HepG2 (cell line): ENCODE data around the gene P4HA1. TPM values are rescaled to one million over a fixed set of nuclear protein-coding genes. Genes with fewer than 3 reads are reported as not detected.

Source experiments
- ATAC-seq: fragments of 200-7000 bp; cut with Tn5 transposase; 3 replicates; pipeline ENCODE4 v1.9.1; 2020; ENCODE audit warnings: mild to moderate bottlenecking, moderate library complexity
- BruUV-seq: library from RNA; stranded (reverse); fragments of 400-500 nt; replicated peaks from 2 replicates; lab custom pipeline; 2021; lab: Mats Ljungman, UMichigan
- CTCF ChIA-PET: fragments of 300-600 bp; formaldehyde crosslinking; extraction: SDS; loops from one replicate; lab custom pipeline; 2021; ENCODE audit warnings: low total read pairs, inconsistent platforms, low intra/inter-chr PET ratio; lab: Yijun Ruan, JAX
- POLR2A ChIA-PET: fragments of 350-600 bp; sonication (Branson Sonifier 250); formaldehyde crosslinking; loops from one replicate; lab custom pipeline; 2020; ENCODE audit warnings: antibody characterized with exemption, inconsistent platforms; lab: Yijun Ruan, JAX
- DNase-seq: peaks from one replicate; pipeline ENCODE4 v3.0.0-alpha.2; 2015; ENCODE audit warnings: low spot score
- FAIRE-seq: peaks from 3 replicates; lab custom pipeline; 2011; peaks lifted over from hg19 to GRCh38; lab: Jason Lieb, UNC
- H2AFZ ChIP-seq: one replicate; pipeline ENCODE4 v1.6.1; 2011; ENCODE audit warnings: low read length, inconsistent platforms
- H3K27ac ChIP-seq: fragments of 300-600 bp; 3 replicates; pipeline ENCODE4 v1.8.0; 2011; ENCODE audit warnings: mixed run types, mild to moderate bottlenecking, mixed read lengths, low read length, inconsistent platforms; ENCODE audit not compliant: insufficient read depth; ENCODE audit errors: extremely low read length
- H3K27me3 ChIP-seq, 2 experiments: fragments of 200-600 bp in 1 of 2; 2 replicates in 1 of 2; 3 replicates in 1 of 2; pipeline versions ENCODE4 v1.6.0 to v1.8.0; 2011; ENCODE audit warnings: low read length in 2 of 2, mild to moderate bottlenecking in 2 of 2, moderate library complexity in 2 of 2, inconsistent platforms in 1 of 2; ENCODE audit not compliant: insufficient read depth in 2 of 2, control insufficient read depth in 1 of 2
- H3K36me3 ChIP-seq, 2 experiments: fragments of 200-600 bp in 1 of 2; replicated peaks in 1 of 2; 2 replicates in 1 of 2; 3 replicates in 1 of 2; pipeline versions ENCODE4 v1.5.1 to v1.8.0; 2011; ENCODE audit warnings: low read length in 2 of 2, inconsistent platforms in 1 of 2; ENCODE audit not compliant: insufficient read depth in 2 of 2, control insufficient read depth in 1 of 2
- H3K4me1 ChIP-seq: 2 replicates; pipeline ENCODE4 v1.5.1; 2012; ENCODE audit warnings: low read length, inconsistent platforms; ENCODE audit not compliant: insufficient read depth
- H3K4me2 ChIP-seq: 2 replicates; pipeline ENCODE4 v1.6.0; 2011; ENCODE audit warnings: low read depth, low read length, inconsistent platforms
- H3K4me3 ChIP-seq, 3 experiments: fragments of 200-600 bp in 1 of 3; sonication (generic), shearing (Covaris generic) in 1 of 3; replicated peaks in 1 of 3; 2 replicates each; pipeline ENCODE4 v1.5.1; 2011 to 2016; ENCODE audit warnings: low read length in 3 of 3, inconsistent platforms in 2 of 3, low read depth in 2 of 3, mild to moderate bottlenecking in 2 of 3, control low read depth in 1 of 3, mixed read lengths in 1 of 3; ENCODE audit not compliant: insufficient read depth in 1 of 3
- H3K79me2 ChIP-seq: one replicate; pipeline ENCODE4 v1.6.1; 2011; ENCODE audit warnings: low read length, inconsistent platforms; ENCODE audit not compliant: insufficient read depth
- H3K9ac ChIP-seq: 2 replicates; pipeline ENCODE4 v1.6.0; 2011; ENCODE audit warnings: mild to moderate bottlenecking, low read depth, low read length, inconsistent platforms; ENCODE audit not compliant: insufficient read depth
- H3K9me3 ChIP-seq: 2 replicates; pipeline ENCODE4 v1.5.1; 2012; ENCODE audit warnings: mild to moderate bottlenecking, low read length
- H4K20me1 ChIP-seq: 2 replicates; pipeline ENCODE4 v1.6.0; 2011; ENCODE audit warnings: inconsistent platforms, mild to moderate bottlenecking, low read length, moderate library complexity; ENCODE audit not compliant: insufficient read depth
- ATF7-NPFF ChIP-seq: sonication (generic); formaldehyde crosslinking; IDR thresholded peaks from 2 replicates; pipeline ENCODE4 v1.8.1; 2023; ENCODE audit warnings: mild to moderate bottlenecking, low read depth, missing genetic modification reagents, moderate library complexity
- CENPT ChIP-seq: sonication (generic); formaldehyde crosslinking; IDR thresholded peaks from 2 replicates; pipeline ENCODE4 v1.8.0; 2022; ENCODE audit warnings: low read depth, mild to moderate bottlenecking, moderate library complexity, missing genetic modification reagents
- CREM ChIP-seq, 2 experiments: sonication (generic) in 1 of 2; formaldehyde crosslinking in 1 of 2; IDR thresholded peaks; 2 replicates each; pipeline versions ENCODE4 v1.4.0 to v1.6.1; 2016 to 2020; ENCODE audit warnings: antibody characterized with exemption in 1 of 2, mild to moderate bottlenecking in 1 of 2, missing genetic modification reagents in 1 of 2
- HOXA7 ChIP-seq: sonication (generic); formaldehyde crosslinking; IDR thresholded peaks from 2 replicates; pipeline ENCODE4 v1.8.1; 2022; ENCODE audit warnings: mild to moderate bottlenecking, missing genetic modification reagents, moderate library complexity
- KLF13 ChIP-seq: sonication (generic); formaldehyde crosslinking; IDR thresholded peaks from 2 replicates; pipeline ENCODE4 v1.4.0; 2020; ENCODE audit warnings: mild to moderate bottlenecking, missing genetic modification reagents
- MEIS1 ChIP-seq: sonication (generic); formaldehyde crosslinking; IDR thresholded peaks from 2 replicates; pipeline ENCODE4 v1.9.0; 2021; ENCODE audit warnings: mild to moderate bottlenecking, missing genetic modification reagents, moderate library complexity, borderline replicate concordance
- MXD4 ChIP-seq: IDR thresholded peaks from 2 replicates; pipeline ENCODE4 v1.6.1; 2016; ENCODE audit warnings: mild to moderate bottlenecking, missing biosample characterization, missing genetic modification reagents
- RBFOX2 ChIP-seq: fragments of 200-400 bp; formaldehyde crosslinking; IDR thresholded peaks from 2 replicates; pipeline ENCODE4 v1.6.1; 2017; ENCODE audit warnings: low read depth, mild to moderate bottlenecking, low read length
- RCOR2 ChIP-seq: IDR thresholded peaks from 2 replicates; pipeline ENCODE4 v1.6.1; 2016; ENCODE audit warnings: missing biosample characterization, missing genetic modification reagents
- ZNF230 ChIP-seq: sonication (generic); formaldehyde crosslinking; IDR thresholded peaks from 2 replicates; pipeline ENCODE4 v1.4.0; 2020; ENCODE audit warnings: mild to moderate bottlenecking, missing genetic modification reagents
- ZNF337 ChIP-seq: sonication (generic); formaldehyde crosslinking; IDR thresholded peaks from 2 replicates; pipeline ENCODE4 v1.5.1; 2020; ENCODE audit warnings: missing genetic modification reagents, low read depth, mild to moderate bottlenecking, borderline replicate concordance
- WGBS: methylation state at CpG from one replicate; pipeline ENCODE4 v1.1.6; 2017; ENCODE audit warnings: low lambda C conversion rate; 5-methylcytosine and 5-hydroxymethylcytosine counted together
- in situ Hi-C: cut with HindIII; loops from 2 replicates; pipeline ENCODE4 v1.10.0; 2017; ENCODE audit warnings: low pct_unique_long_range_greater_than_20kb; ENCODE audit not compliant: extremely low pct_ligation_motif_present
- intact Hi-C: fragments of 100-400 bp; cut with micrococcal nuclease; formaldehyde crosslinking; loops from one replicate; pipeline ENCODE4 v1.10.0; 2022; ENCODE audit not compliant: unreplicated experiment
- polyA plus RNA-seq, 8 experiments: library from polyadenylated mRNA; depleted of rRNA in 3 of 8; stranded (reverse) in 7 of 8; unstranded in 1 of 8; fragments of >200 nt; fragmentation: Illumina TruSeq in 4 of 8; extraction: Trizol in 4 of 8; gene quantifications; 2 replicates each; pipeline versions ENCODE4 v1.2.1 to v1.2.3, GENCODE V29; 2011 to 2016; ENCODE audit warnings: low read depth in 4 of 8, missing spikeins in 1 of 8, mixed read lengths in 1 of 8; ENCODE audit not compliant: insufficient read depth in 1 of 8
- total RNA-seq, 5 experiments: library from RNA; depleted of rRNA; stranded (reverse); fragments of >200 nt; fragmentation: Illumina TruSeq; extraction: Trizol; gene quantifications; 2 replicates each; pipeline ENCODE4 v1.2.3, GENCODE V29; 2016; ENCODE audit warnings: low read depth in 1 of 5
- TF ChIP-seq, protein P1 (sequence below): sonication (generic); formaldehyde crosslinking; IDR thresholded peaks from 2 replicates; pipeline ENCODE4 v1.5.0; 2020; ENCODE audit warnings: mild to moderate bottlenecking, missing genetic modification reagents
- TF ChIP-seq, protein P2 (sequence below): IDR thresholded peaks from 2 replicates; pipeline ENCODE4 v1.6.1; 2012; ENCODE audit warnings: low read length, improper control_type of control experiment
- TF ChIP-seq, protein P3 (sequence below): sonication (generic); formaldehyde crosslinking; IDR thresholded peaks from 2 replicates; pipeline ENCODE4 v1.4.0; 2020; ENCODE audit warnings: missing genetic modification reagents
- TF ChIP-seq, protein P4 (sequence below): sonication (generic); formaldehyde crosslinking; IDR thresholded peaks from 2 replicates; pipeline ENCODE4 v1.5.0; 2020; ENCODE audit warnings: missing genetic modification reagents

The P4HA1 gene
- total and polyA plus RNA-seq, 2 of the 13 experiments (the other 11 are each of a cell fraction or from before 2014, with no cell fraction given): 63.1 to 196 TPM

DNA sequence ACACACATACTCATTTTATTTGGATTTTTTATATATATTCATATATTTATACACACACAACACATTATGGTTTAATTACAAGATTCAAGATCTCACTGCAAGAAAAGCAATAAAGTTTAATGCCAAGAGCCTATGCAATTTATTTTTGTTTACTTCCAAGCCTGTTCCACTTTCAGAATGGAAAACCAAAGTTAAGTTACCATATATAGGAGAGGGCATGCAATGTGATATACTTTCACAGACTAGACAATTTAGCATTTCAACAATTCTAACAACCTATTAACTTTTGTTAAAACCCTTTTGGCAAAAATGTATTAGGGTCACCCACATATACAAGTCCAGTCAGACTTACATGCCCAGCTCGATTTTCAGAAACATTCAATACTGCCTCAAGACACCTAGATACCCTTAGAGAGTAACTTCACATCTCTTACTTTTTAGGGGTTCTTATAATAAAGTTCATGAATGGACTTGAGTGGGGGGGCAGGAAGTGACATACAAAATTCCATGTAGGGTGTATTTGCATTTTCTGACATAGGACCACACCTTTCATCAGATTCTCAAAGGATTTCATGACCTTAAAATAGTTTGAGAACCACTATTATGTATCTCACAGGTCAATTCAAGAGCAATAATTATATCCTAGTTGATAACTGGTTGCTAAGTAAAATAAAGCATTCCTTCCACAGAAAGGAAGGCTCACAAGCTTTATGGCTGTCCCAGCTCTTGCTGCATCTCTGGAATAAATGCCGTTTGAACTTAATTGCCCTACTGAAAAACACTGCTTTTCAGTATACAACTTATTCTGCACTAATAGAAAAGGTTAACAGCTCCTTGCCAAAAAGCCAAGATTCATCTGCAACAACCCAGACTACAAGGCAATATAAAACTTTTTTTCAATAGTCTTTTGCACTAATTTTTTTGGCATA, 2.5 kb downstream of the P4HA1 start:
- BruUV-seq: no TSS peak
- intact Hi-C loops (no loop called here), in situ Hi-C loops (no loop called here)
- FAIRE-seq (no peak), ATAC-seq (no peak), DNase-seq (no peak)
- POLR2A ChIA-PET: interaction anchor here (1.2 to 6.7 kb wide), 4 partner anchors 15 to 140 kb away, joined by 4 to 72 read pairs (median 8); partner anchors contain the start of genes ECD, FAM149B1, NUDT13 and PLA2G12B
- H3K4me3 ChIP-seq: peak overlapping the region; percentile 97 to 100 (median 99)
- peak overlapping the region; percentile 84 for H3K27ac ChIP-seq
- H3K9ac ChIP-seq: peak overlapping the region; percentile 94
- no peaks in the 10 kb centered on the region for H3K9me3 ChIP-seq
- H3K4me2 ChIP-seq: peak overlapping the region; percentile 78
- no peak overlapping the region for H2AFZ ChIP-seq
- H3K27me3 ChIP-seq: no peaks in the 10 kb centered on the region; a peak in 1 of 5 replicates
- H3K79me2 ChIP-seq: peaks cover 72% of the 10 kb centered on the region
- CTCF ChIA-PET: no interaction called here
- peaks cover 53% of the 10 kb centered on the region for H4K20me1 ChIP-seq
- WGBS: 11% methylated on average over 2 of the region's 2 CpGs
- peaks cover 54% of the 10 kb centered on the region for H3K4me1 ChIP-seq
- H3K36me3 ChIP-seq: peaks cover 0 to 7% of the 10 kb centered on the region in 2 experiments; a peak in 2 of 5 replicates
- TF ChIP-seq ZNF337 (CRISPR knock-in tag) (no peak), MXD4 (CRISPR knock-in tag) (no peak), HOXA7 (CRISPR knock-in tag) (no peak), MEIS1 (no peak), CREM (IDR thresholded peaks at IDR 0.05) (0 out of 2 replicates have a peak, but pooled peaks have one; percentile 13), CREM (CRISPR knock-in tag; IDR thresholded peaks at IDR 0.05) (no peak), KLF13 (CRISPR knock-in tag) (no peak), ATF7-NPFF (no peak), RBFOX2 (0 out of 2 replicates have a peak, but pooled peaks have one; percentile 8), RCOR2 (CRISPR knock-in tag) (no peak), ZNF230 (no peak), CENPT (CRISPR knock-in tag) (no peak)
- TF ChIP-seq, protein P1, sequence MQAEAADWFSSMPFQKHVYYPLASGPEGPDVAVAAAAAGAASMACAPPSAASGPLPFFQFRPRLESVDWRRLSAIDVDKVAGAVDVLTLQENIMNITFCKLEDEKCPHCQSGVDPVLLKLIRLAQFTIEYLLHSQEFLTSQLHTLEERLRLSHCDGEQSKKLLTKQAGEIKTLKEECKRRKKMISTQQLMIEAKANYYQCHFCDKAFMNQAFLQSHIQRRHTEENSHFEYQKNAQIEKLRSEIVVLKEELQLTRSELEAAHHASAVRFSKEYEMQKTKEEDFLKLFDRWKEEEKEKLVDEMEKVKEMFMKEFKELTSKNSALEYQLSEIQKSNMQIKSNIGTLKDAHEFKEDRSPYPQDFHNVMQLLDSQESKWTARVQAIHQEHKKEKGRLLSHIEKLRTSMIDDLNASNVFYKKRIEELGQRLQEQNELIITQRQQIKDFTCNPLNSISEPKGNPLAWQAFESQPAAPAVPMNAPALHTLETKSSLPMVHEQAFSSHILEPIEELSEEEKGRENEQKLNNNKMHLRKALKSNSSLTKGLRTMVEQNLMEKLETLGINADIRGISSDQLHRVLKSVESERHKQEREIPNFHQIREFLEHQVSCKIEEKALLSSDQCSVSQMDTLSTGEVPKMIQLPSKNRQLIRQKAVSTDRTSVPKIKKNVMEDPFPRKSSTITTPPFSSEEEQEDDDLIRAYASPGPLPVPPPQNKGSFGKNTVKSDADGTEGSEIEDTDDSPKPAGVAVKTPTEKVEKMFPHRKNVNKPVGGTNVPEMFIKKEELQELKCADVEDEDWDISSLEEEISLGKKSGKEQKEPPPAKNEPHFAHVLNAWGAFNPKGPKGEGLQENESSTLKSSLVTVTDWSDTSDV (CRISPR knock-in tag): no peak
- TF ChIP-seq, protein P2, sequence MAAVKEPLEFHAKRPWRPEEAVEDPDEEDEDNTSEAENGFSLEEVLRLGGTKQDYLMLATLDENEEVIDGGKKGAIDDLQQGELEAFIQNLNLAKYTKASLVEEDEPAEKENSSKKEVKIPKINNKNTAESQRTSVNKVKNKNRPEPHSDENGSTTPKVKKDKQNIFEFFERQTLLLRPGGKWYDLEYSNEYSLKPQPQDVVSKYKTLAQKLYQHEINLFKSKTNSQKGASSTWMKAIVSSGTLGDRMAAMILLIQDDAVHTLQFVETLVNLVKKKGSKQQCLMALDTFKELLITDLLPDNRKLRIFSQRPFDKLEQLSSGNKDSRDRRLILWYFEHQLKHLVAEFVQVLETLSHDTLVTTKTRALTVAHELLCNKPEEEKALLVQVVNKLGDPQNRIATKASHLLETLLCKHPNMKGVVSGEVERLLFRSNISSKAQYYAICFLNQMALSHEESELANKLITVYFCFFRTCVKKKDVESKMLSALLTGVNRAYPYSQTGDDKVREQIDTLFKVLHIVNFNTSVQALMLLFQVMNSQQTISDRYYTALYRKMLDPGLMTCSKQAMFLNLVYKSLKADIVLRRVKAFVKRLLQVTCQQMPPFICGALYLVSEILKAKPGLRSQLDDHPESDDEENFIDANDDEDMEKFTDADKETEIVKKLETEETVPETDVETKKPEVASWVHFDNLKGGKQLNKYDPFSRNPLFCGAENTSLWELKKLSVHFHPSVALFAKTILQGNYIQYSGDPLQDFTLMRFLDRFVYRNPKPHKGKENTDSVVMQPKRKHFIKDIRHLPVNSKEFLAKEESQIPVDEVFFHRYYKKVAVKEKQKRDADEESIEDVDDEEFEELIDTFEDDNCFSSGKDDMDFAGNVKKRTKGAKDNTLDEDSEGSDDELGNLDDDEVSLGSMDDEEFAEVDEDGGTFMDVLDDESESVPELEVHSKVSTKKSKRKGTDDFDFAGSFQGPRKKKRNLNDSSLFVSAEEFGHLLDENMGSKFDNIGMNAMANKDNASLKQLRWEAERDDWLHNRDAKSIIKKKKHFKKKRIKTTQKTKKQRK: no peak
- TF ChIP-seq, protein P3, sequence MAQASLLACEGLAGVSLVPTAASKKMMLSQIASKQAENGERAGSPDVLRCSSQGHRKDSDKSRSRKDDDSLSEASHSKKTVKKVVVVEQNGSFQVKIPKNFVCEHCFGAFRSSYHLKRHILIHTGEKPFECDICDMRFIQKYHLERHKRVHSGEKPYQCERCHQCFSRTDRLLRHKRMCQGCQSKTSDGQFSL (CRISPR knock-in tag): peak; percentile 90
- TF ChIP-seq, protein P4, sequence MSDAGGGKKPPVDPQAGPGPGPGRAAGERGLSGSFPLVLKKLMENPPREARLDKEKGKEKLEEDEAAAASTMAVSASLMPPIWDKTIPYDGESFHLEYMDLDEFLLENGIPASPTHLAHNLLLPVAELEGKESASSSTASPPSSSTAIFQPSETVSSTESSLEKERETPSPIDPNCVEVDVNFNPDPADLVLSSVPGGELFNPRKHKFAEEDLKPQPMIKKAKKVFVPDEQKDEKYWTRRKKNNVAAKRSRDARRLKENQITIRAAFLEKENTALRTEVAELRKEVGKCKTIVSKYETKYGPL: no peak
